Small intestine (tissue), 7 donors: ENCODE data around the gene SERPING1. TPM values are rescaled to one million over a fixed set of nuclear protein-coding genes. Genes with fewer than 3 reads are reported as not detected.

Experiments
- DNase-seq, 2 donors: peaks; one replicate each; pipeline versions ENCODE4 v3.0.0 to v3.0.0-alpha.2; 2013
- FAIRE-seq: peaks from 2 replicates; lab custom pipeline; 2012; peaks lifted over from hg19 to GRCh38; lab: Jason Lieb, UNC
- H3K27ac ChIP-seq, 3 donors: one replicate each; pipeline ENCODE4 v1.5.1; 2013; ENCODE audit warnings: low read length in 2 of 3, mild to moderate bottlenecking in 2 of 3, control low read depth in 1 of 3, inconsistent platforms in 1 of 3, low read depth in 1 of 3, moderate library complexity in 1 of 3
- H3K27me3 ChIP-seq, 3 donors: one replicate each; pipeline ENCODE4 v1.6.1; 2013; ENCODE audit warnings: low read length in 3 of 3, inconsistent platforms in 1 of 3; ENCODE audit not compliant: control insufficient read depth in 3 of 3, insufficient read depth in 3 of 3
- H3K36me3 ChIP-seq, 3 donors: one replicate each; pipeline ENCODE4 v1.6.1; 2013; ENCODE audit warnings: low read length in 3 of 3, inconsistent platforms in 1 of 3, low read depth in 1 of 3, mild to moderate bottlenecking in 1 of 3, moderate library complexity in 1 of 3; ENCODE audit not compliant: control insufficient read depth in 3 of 3, insufficient read depth in 2 of 3
- H3K4me1 ChIP-seq, 3 donors: one replicate each; pipeline ENCODE4 v1.6.1; 2013; ENCODE audit warnings: low read length in 2 of 3, inconsistent platforms in 1 of 3, low read depth in 1 of 3, mild to moderate bottlenecking in 1 of 3, moderate library complexity in 1 of 3; ENCODE audit not compliant: control insufficient read depth in 3 of 3, insufficient read depth in 2 of 3
- H3K4me3 ChIP-seq, 3 donors: one replicate each; pipeline ENCODE4 v1.5.1; 2013; ENCODE audit warnings: low read length in 3 of 3, control low read depth in 1 of 3, inconsistent platforms in 1 of 3, low read depth in 1 of 3, mild to moderate bottlenecking in 1 of 3, moderate library complexity in 1 of 3
- H3K9me3 ChIP-seq, 2 donors: one replicate each; pipeline ENCODE4 v1.6.1; 2013; ENCODE audit warnings: low read depth in 1 of 2, low read length in 1 of 2; ENCODE audit not compliant: control insufficient read depth in 2 of 2, insufficient read depth in 1 of 2
- WGBS, 3 donors: extraction: QIAGEN DNeasy Blood & Tissue Kit; methylation state at CpG; one replicate each; pipeline ENCODE4 v1.1.7; 2013; 5-methylcytosine and 5-hydroxymethylcytosine counted together
- polyA plus RNA-seq, 4 donors: library from polyadenylated mRNA; stranded (reverse) in 3 of 4; unstranded in 1 of 4; fragments of 200-250 nt in 3 of 4; fragments of 120-200 nt in 1 of 4; gene quantifications; one replicate each; pipeline versions ENCODE4 v1.2.1 to v1.2.3, GENCODE V29; 2013
- donor health status: healthy with polysubstance abuse.
- donor health status: control.
- donor health status: control.
- donor health status: Bipolar disorder and iron deficiency.
- donor health status: healthy.

Gene SERPING1
- polyA plus RNA-seq, 4 donors, result 5.4 to 201 (median 20.3) TPM

- peaks cover 0 to 7% (median 0%) of the 10 kb centered on the region in 3 donors for H3K36me3 ChIP-seq
- H3K27me3 ChIP-seq, result peaks cover 3 to 34% (median 26%) of the 10 kb centered on the region in 3 donors
- FAIRE-seq, result no peak
- 56 to 67% (median 64%) methylated on average over 3 of the region's 3 CpGs for WGBS, 3 donors
- no peak for DNase-seq
- no peaks in the 10 kb centered on the region for H3K9me3 ChIP-seq
- H3K4me1 ChIP-seq, result peaks cover 0 to 61% (median 5%) of the 10 kb centered on the region in 3 donors
- no peak overlapping the region for H3K27ac ChIP-seq
- H3K4me3 ChIP-seq, result no peak overlapping the region
Measured at GRCh38 chr11:57643802-57644201, 46.3 kb downstream of the SERPING1 start.

GRCh38 chr11:57644748-57645688 is 47.5 kb downstream of the SERPING1 start:
- Histone ChIP-seq H3K4me3 (no peak overlapping the region), H3K36me3 (peaks cover 0 to 6% (median 0%) of the 10 kb centered on the region in 3 donors), H3K27ac (no peak overlapping the region), H3K27me3 (peaks cover 3 to 44% (median 29%) of the 10 kb centered on the region in 3 donors), H3K9me3 (no peaks in the 10 kb centered on the region), H3K4me1 (peaks cover 0 to 59% (median 0%) of the 10 kb centered on the region in 3 donors)
- WGBS, 3 donors, result 11 to 14% (median 12%) methylated on average over 17 of the region's 17 CpGs
- FAIRE-seq (no peak), DNase-seq (peak; percentile 75 to 86)

- H3K36me3 ChIP-seq, result peaks cover 0 to 5% (median 0%) of the 10 kb centered on the region in 3 donors
- peak in 1 of 2 donors; percentile 15 for DNase-seq
- H3K9me3 ChIP-seq, result no peaks in the 10 kb centered on the region
- peaks cover 0 to 52% (median 0%) of the 10 kb centered on the region in 3 donors for H3K4me1 ChIP-seq
- WGBS, 3 donors, result 17 to 30% (median 20%) methylated on average over 5 of the region's 5 CpGs
- no peak overlapping the region for H3K4me3 ChIP-seq
- no peak for FAIRE-seq
- no peak overlapping the region for H3K27ac ChIP-seq
- peaks cover 3 to 50% (median 29%) of the 10 kb centered on the region in 3 donors for H3K27me3 ChIP-seq
Measured at GRCh38 chr11:57645689-57646085, 48.2 kb downstream of the SERPING1 start.

GRCh38 chr11:57646194-57646798 is 48.8 kb downstream of the SERPING1 start:
- no peaks in the 10 kb centered on the region for H3K36me3 ChIP-seq
- no peaks in the 10 kb centered on the region for H3K9me3 ChIP-seq
- 37 to 51% (median 42%) methylated on average over 10 of the region's 10 CpGs for WGBS, 3 donors
- FAIRE-seq, result no peak
- H3K4me1 ChIP-seq, result peaks cover 0 to 46% (median 0%) of the 10 kb centered on the region in 3 donors
- H3K27ac ChIP-seq, result no peak overlapping the region
- peak in 1 of 2 donors; percentile 16 for DNase-seq
- H3K27me3 ChIP-seq, result peaks cover 3 to 56% (median 29%) of the 10 kb centered on the region in 3 donors
- no peak overlapping the region for H3K4me3 ChIP-seq

GRCh38 chr11:57646799-57647303 is 49.4 kb downstream of the SERPING1 start:
- FAIRE-seq (no peak), DNase-seq (peak in 1 of 2 donors; percentile 26)
- H3K4me3 ChIP-seq, result no peak overlapping the region
- no peak overlapping the region for H3K27ac ChIP-seq
- peaks cover 0 to 45% (median 0%) of the 10 kb centered on the region in 3 donors for H3K4me1 ChIP-seq
- 9 to 15% (median 11%) methylated on average over 22 to 23 of the region's 23 CpGs for WGBS, 3 donors
- H3K36me3 ChIP-seq, result no peaks in the 10 kb centered on the region
- H3K9me3 ChIP-seq, result no peaks in the 10 kb centered on the region
- peaks cover 3 to 62% (median 29%) of the 10 kb centered on the region in 3 donors for H3K27me3 ChIP-seq

GRCh38 chr11:57647372-57647771 is 49.9 kb downstream of the SERPING1 start:
- Histone ChIP-seq H3K27me3 (peaks cover 3 to 66% (median 29%) of the 10 kb centered on the region in 3 donors), H3K27ac (no peak overlapping the region), H3K36me3 (no peaks in the 10 kb centered on the region), H3K4me3 (no peak overlapping the region), H3K9me3 (no peaks in the 10 kb centered on the region), H3K4me1 (peaks cover 0 to 45% (median 0%) of the 10 kb centered on the region in 3 donors)
- FAIRE-seq (no peak), DNase-seq (no peak)
- 6 to 19% (median 6%) methylated on average over 10 of the region's 10 CpGs for WGBS, 3 donors

- peaks cover 0 to 45% (median 0%) of the 10 kb centered on the region in 3 donors for H3K4me1 ChIP-seq
- H3K4me3 ChIP-seq, result no peak overlapping the region
- peaks cover 3 to 67% (median 29%) of the 10 kb centered on the region in 3 donors for H3K27me3 ChIP-seq
- peak in 1 of 2 donors; percentile 50 for DNase-seq
- H3K36me3 ChIP-seq, result no peaks in the 10 kb centered on the region
- H3K27ac ChIP-seq, result no peak overlapping the region
- H3K9me3 ChIP-seq, result no peaks in the 10 kb centered on the region
- WGBS, 3 donors, result 7 to 14% (median 10%) methylated on average over 13 of the region's 13 CpGs
- no peak for FAIRE-seq
Measured at GRCh38 chr11:57647960-57648800, 50.7 kb downstream of the SERPING1 start.
